Measurements from ENCODE around the gene TMEM62.
"Not testable (repeated sequence)": the region's sequence is repeated elsewhere in the genome, so short reads cannot be mapped to it uniquely, and the experiment has no call there.

The TMEM62 gene

DNA sequence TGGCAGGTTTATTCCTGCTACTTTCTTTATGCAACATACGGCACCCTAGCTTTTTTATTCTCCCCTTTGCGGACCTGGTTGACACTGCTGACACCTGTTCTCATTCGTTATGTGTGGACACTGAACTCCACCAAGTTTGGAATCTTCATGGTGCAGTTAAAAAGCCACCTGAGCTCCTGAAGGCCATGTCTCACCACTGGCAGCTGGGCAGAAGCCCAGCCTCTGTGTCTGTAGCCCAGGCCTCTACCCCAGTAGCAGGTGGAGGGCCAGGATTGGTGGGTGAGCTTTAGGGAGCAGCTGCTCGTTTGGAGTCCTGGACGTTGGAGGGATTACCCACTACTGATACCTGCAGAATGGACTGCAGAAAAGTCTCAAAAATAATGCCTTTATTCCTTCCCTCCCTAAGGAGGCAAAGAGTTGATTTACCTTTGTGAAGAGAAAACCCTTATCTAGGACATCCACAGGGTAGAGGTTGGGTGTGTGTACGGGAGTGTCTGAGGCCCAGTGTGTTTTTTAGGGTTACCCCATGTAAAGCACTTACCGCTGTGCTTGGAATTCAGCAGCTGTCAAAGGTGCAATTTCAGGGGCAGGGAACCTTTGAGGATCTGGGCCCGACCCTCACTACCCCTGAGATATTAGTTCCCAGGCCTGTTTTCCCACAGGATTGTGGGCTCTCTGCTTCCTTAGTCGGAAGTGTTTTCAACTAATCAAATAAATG is 51.2 kb downstream of the TMEM62 start:
- DNase-seq: no peak

DNA sequence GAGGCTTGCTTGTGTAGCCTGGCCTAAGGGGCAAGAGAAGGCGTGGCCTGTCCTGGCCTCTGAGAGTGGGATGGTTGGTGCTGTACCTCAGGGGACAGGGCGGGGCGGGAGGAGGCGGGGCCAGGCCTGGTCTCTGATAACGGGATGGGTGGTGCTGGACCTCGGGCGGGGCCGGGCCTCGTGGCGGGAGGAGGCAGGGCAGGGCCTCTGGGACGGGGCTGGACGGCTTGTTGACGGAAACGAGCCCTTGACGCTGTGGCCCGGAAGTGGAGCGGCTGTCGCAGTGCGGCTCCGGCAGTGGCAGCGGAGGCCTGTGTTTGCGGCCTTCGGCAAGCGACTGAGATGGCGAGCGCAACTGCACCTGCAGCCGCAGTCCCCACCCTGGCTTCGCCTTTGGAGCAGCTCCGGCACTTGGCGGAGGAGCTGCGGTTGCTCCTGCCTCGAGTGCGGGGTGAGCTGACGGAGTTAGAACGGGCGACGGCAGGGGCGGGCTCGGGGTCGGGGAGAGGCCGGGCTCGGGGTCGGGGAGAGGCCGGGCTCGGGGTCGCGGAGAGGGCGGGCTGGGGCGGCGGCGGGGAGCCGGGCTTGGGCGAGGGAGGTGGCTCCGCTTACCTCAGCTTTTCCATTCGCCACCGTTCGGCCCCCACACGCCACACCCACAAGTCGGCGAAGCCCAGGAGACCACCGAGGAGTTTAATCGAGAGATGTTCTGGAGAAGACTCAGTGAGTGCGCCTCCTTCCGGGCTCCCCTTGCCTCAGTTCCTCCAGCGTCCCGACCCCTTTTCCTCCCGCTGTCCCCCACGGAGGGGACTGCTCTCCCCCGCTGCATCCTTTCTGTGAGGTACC is 52.0 kb downstream of the TMEM62 start, which contains the start of gene CCNDBP1:
CCNDBP1 (plus strand) TSS at position 247 of the 846 bp plus-strand sequence; CDS start at position 343, 96 bp downstream.
- DNase-seq: peak; percentile 20

DNA sequence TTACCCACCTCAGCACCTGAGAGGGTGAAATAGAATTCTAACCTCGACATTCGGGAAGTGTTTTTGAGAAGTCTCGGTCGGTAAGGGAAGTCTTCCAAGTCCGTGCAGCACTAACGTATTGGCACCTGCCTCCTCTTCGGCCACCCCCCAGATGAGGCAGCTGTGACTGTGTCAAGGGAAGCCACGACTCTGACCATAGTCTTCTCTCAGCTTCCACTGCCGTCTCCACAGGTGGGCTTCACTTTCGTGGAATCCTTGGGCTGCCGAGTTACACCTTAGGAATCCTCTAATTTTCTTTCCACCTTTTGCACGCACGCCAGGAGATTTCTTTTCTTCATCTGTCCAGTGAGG is 52.6 kb downstream of the TMEM62 start:
- DNase-seq: no peak

DNA sequence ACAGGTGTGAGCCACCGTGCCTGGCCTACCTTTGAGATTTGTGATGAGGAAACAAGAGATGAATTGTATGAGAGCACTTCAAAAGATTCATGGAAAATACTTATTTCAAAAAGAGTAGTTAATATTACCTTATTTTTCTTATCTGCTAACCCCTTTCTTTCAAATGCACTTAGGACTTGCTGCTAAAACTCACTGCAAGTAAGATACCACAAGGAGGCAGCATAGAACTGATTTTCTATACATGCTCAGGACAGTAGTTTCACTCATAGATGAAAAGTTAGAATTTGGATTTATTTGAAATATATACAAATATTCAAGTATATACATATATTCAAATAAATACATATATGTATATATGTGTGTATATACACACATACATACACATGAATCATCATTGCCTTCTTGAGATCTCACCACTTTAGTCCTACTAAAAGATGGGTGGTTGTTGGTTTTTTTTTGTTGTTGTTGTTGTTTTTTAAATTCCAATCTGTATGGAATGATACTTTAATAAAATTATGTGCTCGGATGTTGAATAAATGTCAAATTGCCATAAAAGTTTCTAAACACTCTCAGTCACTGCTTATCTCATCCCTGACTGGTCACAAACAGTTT is 54.3 kb downstream of the TMEM62 start:
- DNase-seq: no peak

DNA sequence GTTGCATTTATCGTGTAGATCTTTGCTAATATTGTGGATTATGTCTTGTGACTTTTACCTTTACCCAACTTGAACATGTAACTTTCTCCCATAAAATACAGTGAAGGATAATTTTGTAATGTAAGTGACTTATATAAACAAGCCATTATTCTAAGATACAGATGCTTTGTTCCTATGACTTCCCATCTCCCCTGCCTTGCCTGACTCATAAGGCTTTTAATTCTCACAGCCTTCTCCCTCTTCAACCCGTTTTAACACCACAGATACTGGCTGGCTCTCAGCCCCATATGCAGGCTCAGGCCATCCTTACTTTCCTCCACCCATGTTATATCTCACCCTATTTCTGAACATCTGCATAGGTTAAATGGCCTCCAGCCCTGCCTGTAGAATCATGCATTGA is 55.9 kb downstream of the TMEM62 start:
- no peak for DNase-seq

DNA sequence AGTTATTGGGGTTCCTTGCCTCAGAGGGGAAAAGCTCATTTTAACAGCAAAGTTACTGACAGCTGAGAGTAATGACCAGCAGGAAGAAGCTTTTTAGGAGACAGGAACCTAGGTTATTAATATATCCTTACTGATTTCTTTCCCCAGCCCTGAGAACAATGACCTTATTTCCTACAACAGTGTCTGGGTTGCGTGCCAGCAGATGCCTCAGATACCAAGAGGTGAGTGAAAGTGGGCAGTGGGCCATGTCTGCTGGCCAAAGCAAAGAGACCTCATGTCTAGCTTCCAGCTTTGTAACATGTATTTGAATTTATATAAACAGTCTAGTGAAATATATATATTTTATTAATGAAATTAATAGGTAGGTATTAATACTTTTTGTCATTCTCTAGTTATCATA is 56.8 kb downstream of the TMEM62 start:
- DNase-seq: no peak

DNA sequence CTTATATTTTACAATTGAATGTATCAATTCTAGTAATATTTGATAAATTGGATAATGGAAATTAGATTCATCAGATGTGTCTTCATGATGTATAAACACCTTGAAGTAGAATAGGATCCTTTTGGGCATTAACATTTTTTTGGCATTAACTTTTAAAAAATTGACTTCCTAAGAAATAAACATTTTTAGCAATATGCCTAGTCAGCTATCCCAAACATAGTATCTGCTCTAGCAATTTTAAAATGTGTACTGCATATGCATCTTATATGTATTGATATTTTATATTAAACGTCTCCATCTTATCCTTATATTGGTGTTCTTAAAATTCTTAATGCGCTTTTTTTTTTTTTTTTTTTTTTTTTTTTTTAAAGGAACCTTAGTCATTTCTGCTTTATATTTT is 60.3 kb downstream of the TMEM62 start:
- no peak for DNase-seq

DNA sequence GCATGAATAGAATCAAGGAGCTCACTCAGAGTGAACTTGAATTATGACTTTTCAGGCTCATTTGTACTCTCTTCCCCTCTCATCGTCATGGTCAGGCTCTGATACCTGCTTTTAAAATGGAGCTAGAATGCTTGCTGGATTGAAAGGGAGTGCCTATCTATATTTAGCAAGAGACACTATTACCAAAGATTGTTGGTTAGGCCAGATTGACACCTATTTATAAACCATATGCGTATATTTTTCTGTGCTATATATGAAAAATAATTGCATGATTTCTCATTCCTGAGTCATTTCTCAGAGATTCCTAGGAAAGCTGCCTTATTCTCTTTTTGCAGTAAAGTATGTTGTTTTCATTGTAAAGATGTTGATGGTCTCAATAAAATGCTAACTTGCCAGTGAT is 61.4 kb downstream of the TMEM62 start:
- no peak for DNase-seq

DNA sequence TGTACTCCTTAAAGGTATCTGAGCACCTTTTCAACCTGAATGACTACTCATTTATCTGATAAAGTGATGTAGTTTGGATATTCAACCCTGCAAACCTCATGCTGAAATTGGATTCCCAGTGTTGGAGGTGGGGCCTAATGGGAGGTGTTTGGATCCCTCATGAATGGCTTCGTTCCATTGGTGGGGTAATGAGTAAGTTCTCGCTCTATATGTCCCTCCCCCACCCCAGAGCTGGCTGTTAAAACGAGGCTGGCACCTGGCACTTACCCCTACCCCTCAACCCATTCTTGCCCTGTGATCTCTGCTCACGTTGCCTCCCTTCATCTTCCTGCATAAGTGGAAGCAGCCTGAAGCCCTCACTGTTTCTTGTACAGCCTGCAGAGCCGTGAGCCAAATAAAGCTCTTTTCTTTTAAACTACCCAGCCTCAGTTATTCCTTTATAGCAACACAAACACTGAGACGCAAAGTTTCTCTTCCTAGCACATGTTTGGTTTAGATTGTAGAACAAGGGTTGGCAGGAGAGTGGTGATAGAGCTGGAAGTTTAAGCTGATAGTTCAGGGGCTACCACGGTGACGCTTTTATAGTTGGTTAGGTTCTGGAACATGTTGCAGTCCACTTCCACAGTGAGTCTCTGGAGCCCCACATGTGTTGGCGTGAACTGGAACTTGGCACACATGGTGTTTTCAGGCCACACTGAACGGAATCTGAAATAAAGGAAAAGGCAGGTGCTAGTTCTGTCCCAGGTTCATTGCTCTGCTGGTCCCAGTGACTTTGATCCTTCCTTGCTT is 63.6 kb downstream of the TMEM62 start:
- DNase-seq: no peak

DNA sequence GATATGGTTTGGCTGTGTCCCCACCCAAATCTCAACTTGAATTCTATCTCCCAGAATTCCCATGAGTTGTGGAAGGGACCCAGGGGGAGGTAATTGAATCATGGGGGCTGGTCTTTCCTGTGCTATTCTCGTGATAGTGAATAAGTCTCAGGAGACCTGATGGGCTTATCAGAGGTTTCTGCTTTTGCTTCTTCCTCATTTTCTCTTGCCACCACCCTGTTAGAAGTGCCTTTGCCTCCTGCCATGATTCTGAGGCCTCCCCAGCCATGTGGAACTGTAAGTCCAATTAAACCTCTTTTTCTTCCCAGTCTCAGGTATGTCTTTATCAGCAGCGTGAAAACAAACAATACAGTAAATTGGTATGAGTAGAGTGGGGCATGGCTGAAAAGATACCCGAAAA is 64.4 kb downstream of the TMEM62 start:
- not testable (repeated sequence) for DNase-seq

DNA sequence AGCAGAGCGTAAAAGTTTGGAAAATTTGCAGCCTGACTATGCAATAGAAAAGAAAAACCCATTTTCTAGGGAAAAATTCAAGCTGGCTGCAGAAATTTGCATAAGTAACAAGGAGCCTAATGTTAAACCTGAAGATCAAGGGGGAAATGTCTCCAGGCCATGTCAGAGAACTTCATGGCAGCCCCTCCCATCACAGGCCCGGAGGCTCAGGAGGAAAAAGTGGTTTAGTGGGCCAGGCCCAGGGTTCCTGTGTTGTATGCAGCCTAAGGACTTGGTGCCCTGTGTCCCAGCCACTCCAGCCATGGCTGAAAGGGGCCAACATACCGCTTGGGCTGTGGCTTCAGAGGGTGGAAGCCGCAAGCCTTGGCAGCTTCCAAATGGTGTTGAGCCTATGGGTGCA is 65.2 kb downstream of the TMEM62 start:
- not testable (repeated sequence) for DNase-seq

DNA sequence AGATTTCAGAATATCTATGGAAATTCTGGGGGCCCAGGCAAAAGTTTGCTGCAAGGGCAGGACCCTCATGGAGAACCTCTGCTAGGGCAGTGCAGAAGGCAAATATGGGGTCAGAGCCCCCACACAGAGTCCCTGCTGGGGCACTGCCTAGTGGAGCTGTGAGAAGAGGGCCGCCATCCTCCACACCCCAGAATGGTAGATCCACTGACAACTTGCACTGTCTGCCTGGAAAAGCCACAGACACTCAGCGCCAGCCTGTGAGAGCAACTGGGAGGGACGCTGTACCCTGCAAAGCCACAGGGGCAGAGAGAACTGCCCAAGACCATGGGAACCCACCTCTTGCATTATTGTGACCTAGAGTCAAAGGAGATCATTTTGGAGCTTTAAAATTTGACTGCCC is 65.6 kb downstream of the TMEM62 start:
- DNase-seq: no peak

DNA sequence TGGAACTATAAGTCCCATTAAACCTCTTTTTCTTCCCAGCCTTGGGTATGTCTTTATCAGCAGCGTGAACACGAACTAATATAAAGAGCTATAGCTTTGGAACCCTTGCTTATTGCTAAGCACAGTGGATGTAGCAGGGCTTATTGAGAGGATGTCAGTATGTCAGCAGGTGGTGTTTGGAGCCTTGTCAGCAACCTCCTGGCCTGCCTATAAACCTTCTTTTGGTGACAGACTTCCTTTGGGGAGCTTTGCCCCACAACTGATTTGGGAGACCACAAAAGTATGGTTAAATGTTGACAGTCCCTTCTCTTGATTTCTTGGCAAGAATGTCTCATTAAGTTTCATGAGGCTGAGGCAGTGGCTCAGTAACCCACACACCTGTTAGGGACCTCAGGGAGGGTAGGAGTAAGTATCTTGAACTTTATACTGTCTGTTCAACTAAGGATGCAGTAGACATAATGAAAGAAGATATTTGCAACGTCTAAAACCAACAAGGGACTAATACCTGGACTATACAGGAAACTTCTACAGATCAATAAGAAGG is 66.6 kb downstream of the TMEM62 start:
- DNase-seq: no peak

DNA sequence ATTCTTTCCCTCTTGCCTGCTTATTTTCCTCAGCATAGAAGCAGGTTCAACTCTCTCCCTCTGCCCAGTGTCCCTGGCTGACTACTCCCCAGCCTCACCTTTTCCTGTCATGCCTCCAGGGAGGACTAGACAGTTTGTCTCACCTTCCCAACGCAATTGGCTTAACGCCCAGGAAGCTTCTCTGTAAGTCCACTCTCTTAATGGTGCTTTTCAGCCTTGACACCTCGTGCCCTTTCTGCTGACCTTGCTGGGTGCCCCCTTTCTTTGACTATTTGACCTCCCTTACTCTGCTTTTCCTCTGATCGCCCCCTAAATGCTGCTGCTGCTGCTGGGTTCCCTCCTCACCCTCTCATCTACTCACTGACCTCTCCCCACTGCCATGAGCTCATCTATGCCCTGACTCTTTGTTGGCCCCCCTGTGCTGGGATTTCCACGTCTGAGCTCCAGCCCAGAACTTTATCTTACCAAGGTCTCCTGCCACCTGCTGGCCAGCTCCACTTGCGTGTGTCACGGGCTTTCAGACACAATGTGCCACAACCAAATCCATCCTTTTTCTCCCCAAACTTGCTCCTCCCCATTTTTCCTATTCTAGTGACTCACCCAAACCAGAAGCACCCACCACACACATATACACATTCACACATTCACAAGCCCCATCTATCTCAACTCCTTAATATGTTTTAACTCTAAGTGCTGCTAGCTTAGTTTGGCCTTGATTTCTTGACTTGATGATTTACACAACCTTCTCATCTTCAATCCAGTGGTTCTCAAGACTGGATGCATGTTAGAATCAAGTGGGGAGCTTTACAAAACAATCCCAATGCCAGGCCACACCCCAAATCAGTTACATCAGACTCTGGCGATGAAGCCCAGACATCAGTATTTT is 70.9 kb downstream of the TMEM62 start:
- no peak for DNase-seq

DNA sequence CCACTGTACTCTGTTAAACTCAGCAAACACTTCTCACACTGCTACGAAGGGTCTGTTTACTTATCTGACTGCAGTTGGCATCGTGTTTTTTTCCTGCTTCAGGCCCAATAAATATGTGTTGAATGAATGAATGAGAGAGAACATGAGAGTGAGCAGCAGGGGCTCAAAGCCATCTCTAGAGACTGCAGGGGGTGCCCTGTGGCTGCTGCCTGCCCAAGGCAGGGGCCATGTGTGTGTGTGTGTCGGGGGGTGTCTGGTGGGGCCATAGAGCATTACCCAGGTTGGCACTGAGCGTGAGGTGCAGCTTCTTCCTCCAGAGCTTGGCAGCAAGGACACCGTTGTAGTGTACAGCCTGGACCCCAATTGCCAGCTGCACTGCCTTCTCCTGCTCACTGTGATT is 72.7 kb downstream of the TMEM62 start:
- DNase-seq: no peak

DNA sequence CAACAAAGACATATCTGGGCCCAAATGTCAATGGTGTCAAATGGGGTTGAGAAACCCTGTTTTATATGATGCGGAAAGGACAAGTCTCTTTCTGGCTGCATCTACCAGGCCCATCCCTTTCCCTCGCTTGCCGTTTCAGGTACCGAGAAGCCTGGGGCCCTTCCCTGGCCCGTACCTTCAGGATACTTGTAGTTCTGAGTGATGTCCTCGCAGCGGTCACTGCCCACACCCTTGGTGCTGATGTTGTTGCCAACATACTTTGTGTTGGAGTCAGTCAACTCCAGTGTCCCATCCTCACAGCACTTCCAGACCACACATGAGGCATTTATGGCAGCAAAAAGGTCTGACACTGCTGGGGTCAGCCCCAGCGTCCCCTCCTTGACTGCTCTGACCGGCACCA is 73.6 kb downstream of the TMEM62 start:
- DNase-seq: no peak

DNA sequence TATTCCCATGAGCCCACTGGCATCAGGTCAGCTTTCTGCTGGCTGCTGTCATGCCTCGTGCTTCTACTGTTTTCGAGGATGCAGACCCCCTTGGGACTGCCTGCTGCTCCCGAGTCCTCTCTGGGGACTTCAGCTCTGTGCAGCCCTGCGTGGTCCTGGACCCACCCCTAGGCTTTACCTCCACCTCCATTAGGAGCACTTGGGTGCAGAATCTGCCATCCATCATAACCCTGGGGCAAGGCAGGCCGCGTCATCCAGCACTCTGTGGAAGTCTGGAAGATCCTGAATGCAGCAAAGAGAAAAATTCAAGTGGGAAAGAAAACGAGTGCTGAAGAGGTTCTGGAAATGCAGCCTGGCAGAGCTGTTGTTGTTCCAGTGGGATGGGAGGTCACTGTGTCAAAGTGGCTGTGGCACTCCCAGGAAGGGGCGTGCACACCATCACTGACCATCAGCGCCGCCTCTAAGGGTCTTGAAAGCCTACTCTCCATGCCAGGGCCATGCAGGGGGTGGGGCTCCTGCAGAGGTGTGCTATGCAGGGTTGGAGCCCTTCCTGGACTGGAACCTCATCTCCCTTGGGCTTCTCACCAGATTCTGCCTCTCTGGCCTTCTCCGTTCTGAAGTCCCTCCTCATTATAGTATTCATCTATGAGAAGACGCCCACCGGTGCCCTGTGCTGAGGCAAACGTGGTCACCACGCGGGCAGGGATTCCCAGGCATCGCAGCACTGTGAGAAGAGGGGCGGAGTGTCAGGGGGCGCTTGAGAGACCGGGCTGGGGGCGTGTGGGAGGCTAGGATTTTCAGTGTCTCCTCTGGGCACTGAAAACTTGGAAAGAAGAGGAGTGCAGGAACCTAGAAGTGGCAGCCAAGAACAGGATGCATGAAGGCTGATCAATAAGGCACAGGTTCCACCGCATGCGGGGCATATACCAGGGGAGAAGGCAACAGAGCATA is 74.9 kb downstream of the TMEM62 start:
- no peak for DNase-seq

DNA sequence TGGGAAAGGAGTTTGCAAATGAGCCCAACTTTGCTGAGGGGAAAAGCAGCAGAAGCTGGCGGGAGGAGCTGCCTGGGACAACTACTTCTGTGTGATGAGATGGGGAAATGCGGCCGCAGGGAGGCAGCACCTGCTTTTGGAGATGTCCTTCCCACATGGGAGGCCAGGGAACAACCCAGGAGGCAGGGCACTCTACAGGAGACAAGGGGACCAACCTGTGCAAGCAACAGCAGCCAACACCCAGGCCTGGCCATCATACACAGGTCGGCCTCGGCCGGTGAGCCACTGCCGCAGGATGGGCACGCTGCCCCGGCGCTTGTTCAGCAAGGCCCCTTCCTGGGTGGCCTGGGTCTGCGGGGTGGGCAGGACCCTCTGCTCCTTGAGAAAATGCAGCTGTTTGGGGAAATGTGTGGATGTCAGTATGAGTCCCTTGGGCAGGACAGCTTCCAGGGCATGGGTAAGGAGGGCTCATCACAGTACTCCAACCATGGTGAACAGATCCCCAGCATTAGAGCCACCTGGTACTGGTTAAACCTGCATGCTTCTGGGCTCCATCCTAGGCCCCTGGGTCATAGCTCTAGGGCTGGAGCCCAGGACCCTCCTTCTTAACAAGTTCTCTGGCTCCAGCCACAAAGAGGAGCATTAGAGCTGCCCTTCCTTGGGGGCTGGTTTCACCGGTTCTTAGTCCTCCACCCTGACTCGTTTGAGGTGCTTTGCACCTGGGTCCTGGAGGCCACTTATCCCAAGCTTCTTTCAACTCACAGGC is 75.9 kb downstream of the TMEM62 start:
- DNase-seq: no peak

DNA sequence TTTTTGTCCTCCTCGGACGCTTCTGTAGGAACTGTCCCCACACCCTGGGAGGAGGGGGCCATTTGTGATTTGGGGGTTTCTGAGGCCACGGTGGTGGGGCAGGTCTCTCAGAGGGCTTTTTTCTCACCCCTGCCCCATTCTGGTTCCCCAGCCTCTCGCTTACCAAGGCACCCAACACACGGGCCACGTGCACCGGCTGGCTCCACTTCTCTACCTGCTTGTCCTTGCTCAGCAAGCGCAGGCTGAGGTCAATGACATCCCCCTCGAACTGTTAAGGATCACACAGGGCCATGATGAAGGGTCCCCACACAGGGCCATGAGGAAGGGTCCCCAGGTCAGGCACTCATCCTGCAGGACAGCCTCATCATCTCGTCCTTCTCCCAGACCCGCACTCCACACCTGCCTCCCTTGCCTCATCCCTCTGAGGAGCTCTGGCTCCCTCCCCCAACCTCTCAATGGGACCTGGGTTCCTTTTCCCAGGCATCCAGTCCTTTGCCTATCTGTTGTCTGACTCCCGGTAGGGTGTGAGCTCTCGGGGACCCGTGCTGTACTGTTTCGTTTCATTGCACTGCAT is 76.9 kb downstream of the TMEM62 start:
- DNase-seq: no peak
